HAP-1 (cell line): ENCODE measurements around the gene OBI1.

Experiments used
- DNase-seq, 2 experiments: peaks; one replicate each; pipeline ENCODE4 v3.0.0-alpha.2; 2016 to 2020; ENCODE audit warnings: low spot score in 2 of 2
- H3K27me3 ChIP-seq: fragments of 250-450 bp; sonication (Bioruptor Pico); 2 replicates; pipeline ENCODE4 v1.5.1; 2020; ENCODE audit warnings: low read depth, mild to moderate bottlenecking, moderate library complexity
- H3K36me3 ChIP-seq: fragments of 250-450 bp; sonication (Bioruptor Pico); replicated peaks from 2 replicates; pipeline ENCODE4 v1.5.1; 2020; ENCODE audit warnings: mild to moderate bottlenecking
- H3K4me1 ChIP-seq: fragments of 250-450 bp; sonication (Bioruptor Pico); 2 replicates; pipeline ENCODE4 v1.5.1; 2020; ENCODE audit warnings: mild to moderate bottlenecking
- H3K4me3 ChIP-seq: fragments of 250-450 bp; sonication (Bioruptor Pico); 2 replicates; pipeline ENCODE4 v1.5.1; 2020; ENCODE audit warnings: mild to moderate bottlenecking, moderate library complexity
- H3K9me3 ChIP-seq: fragments of 250-450 bp; sonication (Bioruptor Pico); 2 replicates; pipeline ENCODE4 v1.5.1; 2020; ENCODE audit warnings: mild to moderate bottlenecking, moderate library complexity
- in situ Hi-C: fragments of 300-500 bp; cut with MboI; formaldehyde crosslinking; loops from 3 replicates; pipeline ENCODE4 v1.14.3; 2020; ENCODE audit warnings: low sequenced_read_pairs, inconsistent platforms, mixed read lengths

Gene OBI1

GRCh38 chr13:78658630-78659449 lies at the start of gene OBI1:
Gene OBI1, minus strand, starts transcription at chr13:78659155. Its CDS starts 35 bp downstream, at chr13:78659120.
- H3K4me1 ChIP-seq: peaks cover 7% of the 10 kb centered on the region
- peak within 1 kb of the TSS; percentile 63 for H3K4me3 ChIP-seq
- DNase-seq: peak; percentile 77 to 90
- in situ Hi-C loops: no loop called here
- H3K27me3 ChIP-seq: no peaks in the 10 kb centered on the region
- H3K9me3 ChIP-seq: no peaks in the 10 kb centered on the region
- peaks cover 3% of the 10 kb centered on the region; the same call in 1 of the 2 replicates for H3K36me3 ChIP-seq

- no peaks in the 10 kb centered on the region for H3K9me3 ChIP-seq
- no peaks in the 10 kb centered on the region for H3K36me3 ChIP-seq
- no peaks in the 10 kb centered on the region for H3K4me1 ChIP-seq
- no peak overlapping the region for H3K4me3 ChIP-seq
- no peaks in the 10 kb centered on the region; the same call in 1 of the 2 replicates for H3K27me3 ChIP-seq
- no peak for DNase-seq
- in situ Hi-C loops: no loop called here
Measured at GRCh38 chr13:78701383-78701782, 42.4 kb upstream of the OBI1 start.

DNA sequence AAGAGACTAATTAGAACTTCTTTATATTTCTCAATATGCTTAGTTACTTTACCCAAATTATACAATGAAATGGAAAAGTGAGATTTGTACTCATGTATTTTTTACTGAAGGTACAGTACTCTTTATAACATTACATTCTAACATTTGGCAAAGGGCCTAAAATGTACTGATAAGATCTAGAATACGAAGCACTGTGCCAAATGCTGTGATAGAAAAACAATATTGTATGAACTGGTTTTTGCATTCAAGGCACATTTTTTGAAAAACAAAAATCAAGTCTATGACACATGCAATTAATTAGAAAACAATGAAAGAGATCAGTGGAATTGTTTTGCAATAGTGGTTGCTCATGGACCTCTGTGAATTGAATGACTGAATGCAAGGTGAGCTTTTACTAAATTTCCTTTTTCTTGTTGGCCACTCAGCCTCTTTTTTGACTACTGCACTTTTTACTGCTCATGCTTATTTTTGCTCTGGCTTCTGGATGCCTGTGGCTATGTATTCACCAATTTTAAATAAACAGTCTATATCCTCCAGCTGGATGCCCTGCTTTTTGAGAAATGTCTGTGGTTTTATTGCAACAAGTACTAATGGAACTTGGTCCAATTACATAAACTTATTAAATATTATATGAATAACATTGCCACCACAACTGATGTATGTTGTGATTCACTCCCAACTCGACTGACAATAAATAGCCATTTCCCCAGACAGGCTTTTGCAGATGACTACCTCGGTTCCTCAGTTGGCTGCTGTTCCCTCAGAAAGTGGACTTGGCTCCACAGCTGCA lies 41.4 kb upstream of the OBI1 start:
- H3K9me3 ChIP-seq: no peaks in the 10 kb centered on the region
- H3K4me1 ChIP-seq: no peaks in the 10 kb centered on the region
- H3K4me3 ChIP-seq: no peak overlapping the region
- in situ Hi-C loops: no loop called here
- no peaks in the 10 kb centered on the region for H3K36me3 ChIP-seq
- no peak for DNase-seq
- no peaks in the 10 kb centered on the region; the same call in 1 of the 2 replicates for H3K27me3 ChIP-seq

- Histone ChIP-seq H3K27me3 (peaks cover 17% of the 10 kb centered on the region), H3K4me1 (no peaks in the 10 kb centered on the region), H3K9me3 (no peaks in the 10 kb centered on the region), H3K36me3 (no peaks in the 10 kb centered on the region), H3K4me3 (no peak overlapping the region)
- in situ Hi-C loops: no loop called here
- DNase-seq: no peak
Measured at GRCh38 chr13:78689011-78689410, 30.1 kb upstream of the OBI1 start.

- H3K36me3 ChIP-seq: no peaks in the 10 kb centered on the region
- H3K4me3 ChIP-seq: no peak overlapping the region
- no peaks in the 10 kb centered on the region for H3K4me1 ChIP-seq
- peaks cover 6% of the 10 kb centered on the region for H3K27me3 ChIP-seq
- in situ Hi-C loops: no loop called here
- DNase-seq: no peak
- H3K9me3 ChIP-seq: no peaks in the 10 kb centered on the region
Measured at GRCh38 chr13:78686461-78686860, 27.5 kb upstream of the OBI1 start.

DNA sequence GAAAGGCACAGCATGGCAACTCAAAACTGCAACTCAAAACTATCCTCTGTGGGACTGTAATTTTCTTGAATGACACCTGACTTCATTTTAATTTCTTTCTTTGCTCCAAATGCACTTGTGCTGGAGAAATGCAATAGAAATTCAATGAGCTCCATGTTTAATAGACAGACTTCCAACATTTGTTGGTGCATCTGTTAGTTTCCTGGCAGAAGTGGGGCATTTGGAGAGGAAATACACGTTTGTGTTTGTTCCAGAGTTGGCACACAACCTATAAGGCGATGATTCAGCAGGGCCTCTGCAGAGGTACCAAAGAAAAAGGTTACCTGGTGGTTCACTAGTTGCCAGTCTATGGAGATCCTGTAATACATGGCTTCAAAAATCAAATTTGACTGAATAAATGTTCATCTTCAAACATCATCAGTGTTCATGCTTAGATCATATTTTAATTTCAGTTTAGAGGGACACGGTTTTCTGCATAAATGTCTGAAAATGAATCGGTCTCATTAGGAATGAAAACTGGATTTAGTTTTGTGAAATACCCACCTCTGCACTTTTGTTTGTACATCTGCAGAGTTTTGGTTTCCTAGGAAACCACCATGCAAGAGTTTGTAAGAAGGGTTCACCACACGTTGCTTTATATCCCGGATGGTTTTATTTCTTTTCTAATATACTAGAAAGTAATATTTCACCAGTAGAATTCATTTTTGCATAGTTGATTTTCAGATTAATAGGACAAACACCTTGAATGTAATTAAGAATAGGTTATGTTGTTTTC lies 21.8 kb upstream of the OBI1 start:
- no peak for DNase-seq
- H3K9me3 ChIP-seq: no peaks in the 10 kb centered on the region

DNA sequence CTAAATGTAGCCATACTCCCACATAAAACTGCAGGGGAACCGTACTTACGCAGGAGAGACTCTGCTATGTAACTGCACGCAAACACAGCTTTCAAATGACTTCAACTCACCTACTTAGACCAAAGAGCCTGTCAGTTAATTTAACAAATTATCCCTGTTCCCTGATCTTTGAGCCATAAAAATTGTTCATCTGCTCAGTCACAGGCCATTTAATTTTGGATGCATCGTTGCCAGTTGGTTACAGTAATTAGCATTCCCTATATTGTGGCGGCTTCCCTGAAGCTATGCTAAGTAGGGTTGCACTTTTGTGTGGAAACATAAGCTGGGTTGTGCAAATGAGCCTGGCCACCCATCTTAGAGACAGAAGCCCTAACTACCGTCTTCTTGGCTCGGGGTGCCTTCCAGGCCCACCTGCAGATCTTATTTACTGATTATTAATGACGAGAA lies 21.2 kb upstream of the OBI1 start:
- Histone ChIP-seq H3K36me3 (no peaks in the 10 kb centered on the region), H3K27me3 (0 out of 2 replicates have a peak, but pooled peaks cover 2% of the 10 kb centered on the region), H3K4me3 (no peak overlapping the region), H3K4me1 (peaks cover 2% of the 10 kb centered on the region; the same call in 1 of the 2 replicates), H3K9me3 (no peaks in the 10 kb centered on the region)
- in situ Hi-C loops: no loop called here
- DNase-seq: no peak

More for the DNA sequence above, 21.8 kb upstream of the OBI1 start:
- H3K27me3 ChIP-seq: 0 out of 2 replicates have a peak, but pooled peaks cover 2% of the 10 kb centered on the region
- H3K4me3 ChIP-seq: no peak overlapping the region
- in situ Hi-C loops: no loop called here
- H3K36me3 ChIP-seq: no peaks in the 10 kb centered on the region
- H3K4me1 ChIP-seq: peaks cover 1% of the 10 kb centered on the region; the same call in 1 of the 2 replicates

GRCh38 chr13:78679329-78679728 lies 20.4 kb upstream of the OBI1 start:
- H3K9me3 ChIP-seq: no peaks in the 10 kb centered on the region
- no peak overlapping the region for H3K4me3 ChIP-seq
- DNase-seq: no peak
- no peaks in the 10 kb centered on the region for H3K36me3 ChIP-seq
- peaks cover 2% of the 10 kb centered on the region; the same call in 1 of the 2 replicates for H3K4me1 ChIP-seq
- 0 out of 2 replicates have a peak, but pooled peaks cover 2% of the 10 kb centered on the region for H3K27me3 ChIP-seq
- in situ Hi-C loops: no loop called here

- Histone ChIP-seq H3K36me3 (no peaks in the 10 kb centered on the region), H3K27me3 (peaks cover 5% of the 10 kb centered on the region; the same call in 1 of the 2 replicates), H3K9me3 (no peaks in the 10 kb centered on the region), H3K4me1 (peaks cover 2% of the 10 kb centered on the region; the same call in 1 of the 2 replicates), H3K4me3 (no peak overlapping the region)
- in situ Hi-C loops: no loop called here
- DNase-seq: no peak
Measured at GRCh38 chr13:78675112-78675511, 16.2 kb upstream of the OBI1 start.

GRCh38 chr13:78674638-78675037 lies 15.7 kb upstream of the OBI1 start:
- Histone ChIP-seq H3K9me3 (no peaks in the 10 kb centered on the region), H3K4me1 (peaks cover 2% of the 10 kb centered on the region; the same call in 1 of the 2 replicates), H3K36me3 (no peaks in the 10 kb centered on the region), H3K27me3 (peaks cover 5% of the 10 kb centered on the region; the same call in 1 of the 2 replicates), H3K4me3 (no peak overlapping the region)
- in situ Hi-C loops: no loop called here
- no peak for DNase-seq

DNA sequence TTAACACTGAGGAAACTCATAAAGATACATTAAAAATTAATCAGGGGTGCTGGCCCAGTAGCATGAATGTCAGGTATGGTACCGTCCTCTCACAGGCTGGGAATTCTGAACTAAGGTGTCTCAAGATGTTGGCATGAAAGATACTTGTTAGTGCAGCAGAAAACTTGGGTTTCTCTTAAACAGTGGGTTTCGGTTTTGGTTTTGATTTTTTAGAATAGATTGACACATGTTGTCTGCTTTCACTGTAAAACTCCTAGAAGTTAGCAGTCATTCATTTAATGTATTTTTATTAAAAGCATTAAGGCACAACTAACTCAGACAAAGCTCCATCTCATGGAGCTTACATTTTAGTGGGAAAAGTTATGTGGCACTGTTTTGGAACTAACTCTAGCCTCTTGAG lies 3.5 kb upstream of the OBI1 start:
- H3K4me1 ChIP-seq: 0 out of 2 replicates have a peak, but pooled peaks cover under 1% of the 10 kb centered on the region
- DNase-seq: no peak
- H3K9me3 ChIP-seq: no peaks in the 10 kb centered on the region
- no peak overlapping the region for H3K4me3 ChIP-seq
- no peaks in the 10 kb centered on the region for H3K36me3 ChIP-seq
- in situ Hi-C loops: no loop called here
- H3K27me3 ChIP-seq: no peaks in the 10 kb centered on the region

GRCh38 chr13:78660495-78660857 lies 1.5 kb upstream of the OBI1 start:
- H3K27me3 ChIP-seq: no peaks in the 10 kb centered on the region
- no peaks in the 10 kb centered on the region; the same call in 1 of the 2 replicates for H3K36me3 ChIP-seq
- H3K9me3 ChIP-seq: no peaks in the 10 kb centered on the region
- no peak for DNase-seq
- in situ Hi-C loops: no loop called here
- no peak overlapping the region for H3K4me3 ChIP-seq
- H3K4me1 ChIP-seq: peaks cover 3% of the 10 kb centered on the region
